Measurements from ENCODE around the gene KCNIP4. TPM values are rescaled to one million over a fixed set of nuclear protein-coding genes. Genes with fewer than 3 reads are reported as not detected.

KCNIP4 gene
- total RNA-seq, 2 donors from 2014 or later, result 1.2 TPM; not detected in 1

DNA sequence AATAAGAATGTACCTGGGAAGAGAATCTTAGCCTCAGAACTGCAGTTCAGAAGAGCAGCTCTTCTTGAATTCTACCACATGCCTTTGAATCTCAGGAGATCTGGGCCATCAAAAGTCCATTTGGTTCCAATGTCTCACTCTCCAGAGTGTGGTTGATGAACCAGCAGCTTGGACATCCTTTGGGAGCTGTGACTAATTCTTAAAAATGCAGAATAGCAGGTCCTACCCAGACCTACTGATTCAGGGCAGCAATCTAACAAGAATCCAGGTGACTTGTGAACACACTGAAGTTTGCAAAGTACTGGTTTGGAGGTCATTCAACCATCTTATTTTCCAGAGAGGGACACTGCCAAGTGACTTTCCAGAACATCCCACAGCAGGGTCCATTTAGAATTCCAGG, 1003.6 kb downstream of the KCNIP4 start:
- no peak for TF ChIP-seq POLR2AphosphoS5 (IDR thresholded peaks at IDR 0.05)
- TF ChIP-seq POLR2A (IDR thresholded peaks at IDR 0.05), result no peak
- TF ChIP-seq, protein P1, sequence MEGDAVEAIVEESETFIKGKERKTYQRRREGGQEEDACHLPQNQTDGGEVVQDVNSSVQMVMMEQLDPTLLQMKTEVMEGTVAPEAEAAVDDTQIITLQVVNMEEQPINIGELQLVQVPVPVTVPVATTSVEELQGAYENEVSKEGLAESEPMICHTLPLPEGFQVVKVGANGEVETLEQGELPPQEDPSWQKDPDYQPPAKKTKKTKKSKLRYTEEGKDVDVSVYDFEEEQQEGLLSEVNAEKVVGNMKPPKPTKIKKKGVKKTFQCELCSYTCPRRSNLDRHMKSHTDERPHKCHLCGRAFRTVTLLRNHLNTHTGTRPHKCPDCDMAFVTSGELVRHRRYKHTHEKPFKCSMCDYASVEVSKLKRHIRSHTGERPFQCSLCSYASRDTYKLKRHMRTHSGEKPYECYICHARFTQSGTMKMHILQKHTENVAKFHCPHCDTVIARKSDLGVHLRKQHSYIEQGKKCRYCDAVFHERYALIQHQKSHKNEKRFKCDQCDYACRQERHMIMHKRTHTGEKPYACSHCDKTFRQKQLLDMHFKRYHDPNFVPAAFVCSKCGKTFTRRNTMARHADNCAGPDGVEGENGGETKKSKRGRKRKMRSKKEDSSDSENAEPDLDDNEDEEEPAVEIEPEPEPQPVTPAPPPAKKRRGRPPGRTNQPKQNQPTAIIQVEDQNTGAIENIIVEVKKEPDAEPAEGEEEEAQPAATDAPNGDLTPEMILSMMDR (IDR thresholded peaks at IDR 0.05), result no peak
- intact Hi-C loops (cut with DNase I), result no loop called here
- no peaks in the 10 kb centered on the region for H3K36me3 ChIP-seq
- no peak overlapping the region for H3K27ac ChIP-seq
- no peaks in the 10 kb centered on the region for H3K27me3 ChIP-seq (replicated peaks; ENCODE audit: insufficient read depth)
- DNase-seq (ENCODE audit: low spot score), result no peak
- H3K4me1 ChIP-seq (replicated peaks), result no peaks in the 10 kb centered on the region
- H3K9me3 ChIP-seq, result no peaks in the 10 kb centered on the region
- no peak overlapping the region for H3K4me3 ChIP-seq

DNA sequence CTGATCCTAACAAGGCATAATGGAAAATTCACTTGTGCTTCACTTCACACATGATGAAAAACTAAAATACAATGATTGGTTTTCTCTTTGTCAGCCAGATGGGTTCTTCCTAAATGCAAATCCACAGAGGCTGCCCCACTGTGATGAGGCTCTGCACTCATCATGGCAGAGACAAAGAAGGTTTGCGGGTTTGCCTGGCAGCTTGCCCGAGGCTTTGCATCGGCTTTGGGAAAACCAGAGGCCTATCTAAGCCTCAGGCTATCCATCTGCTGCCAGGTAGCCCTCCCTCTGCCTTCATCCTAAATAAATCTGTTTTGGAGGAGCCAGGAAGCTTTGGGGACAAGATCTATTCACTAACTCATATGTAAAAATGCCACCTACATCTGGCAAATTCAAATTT, 1004.1 kb downstream of the KCNIP4 start:
- 75% methylated on average over 3 of the region's 3 CpGs for WGBS
- Histone ChIP-seq H3K27me3 (replicated peaks; ENCODE audit: insufficient read depth) (no peaks in the 10 kb centered on the region), H3K27ac (no peak overlapping the region), H3K4me3 (no peak overlapping the region), H3K36me3 (no peaks in the 10 kb centered on the region), H3K4me1 (replicated peaks) (no peaks in the 10 kb centered on the region), H3K9me3 (no peaks in the 10 kb centered on the region)
- TF ChIP-seq, protein P1 (IDR thresholded peaks at IDR 0.05), result no peak
- no peak for TF ChIP-seq POLR2A (IDR thresholded peaks at IDR 0.05)
- no peak for TF ChIP-seq POLR2AphosphoS5 (IDR thresholded peaks at IDR 0.05)
- intact Hi-C loops (cut with DNase I), result no loop called here
- DNase-seq (ENCODE audit: low spot score), result no peak

DNA sequence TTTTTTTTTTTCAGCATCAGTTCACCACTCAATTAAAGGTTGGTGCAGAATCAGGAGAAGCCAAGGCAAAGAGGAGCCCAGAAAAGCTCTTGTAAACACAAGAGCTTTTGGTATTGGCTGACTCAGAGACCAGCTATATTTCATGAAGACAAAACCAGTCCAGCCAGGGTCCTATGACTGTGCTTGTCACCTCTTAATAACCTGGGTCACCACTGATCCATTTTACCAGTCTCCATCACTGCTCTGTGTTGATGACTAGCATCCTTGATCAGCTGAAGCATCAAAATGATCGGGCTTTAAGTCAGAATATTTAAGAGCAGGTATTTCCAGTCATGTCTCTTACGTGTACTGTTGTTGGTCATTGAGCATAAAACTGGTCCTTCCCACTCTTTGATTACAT, 1010.4 kb downstream of the KCNIP4 start:
- Histone ChIP-seq H3K4me1 (replicated peaks) (no peaks in the 10 kb centered on the region), H3K9me3 (no peaks in the 10 kb centered on the region), H3K27me3 (replicated peaks; ENCODE audit: insufficient read depth) (no peaks in the 10 kb centered on the region), H3K4me3 (no peak overlapping the region), H3K36me3 (no peaks in the 10 kb centered on the region), H3K27ac (no peak overlapping the region)
- no peak for DNase-seq (ENCODE audit: low spot score)
- 73% methylated on average over 2 of the region's 2 CpGs for WGBS
- TF ChIP-seq, protein P1 (IDR thresholded peaks at IDR 0.05), result no peak
- TF ChIP-seq POLR2A (IDR thresholded peaks at IDR 0.05), result no peak
- no peak for TF ChIP-seq POLR2AphosphoS5 (IDR thresholded peaks at IDR 0.05)
- intact Hi-C loops (cut with DNase I), result no loop called here

DNA sequence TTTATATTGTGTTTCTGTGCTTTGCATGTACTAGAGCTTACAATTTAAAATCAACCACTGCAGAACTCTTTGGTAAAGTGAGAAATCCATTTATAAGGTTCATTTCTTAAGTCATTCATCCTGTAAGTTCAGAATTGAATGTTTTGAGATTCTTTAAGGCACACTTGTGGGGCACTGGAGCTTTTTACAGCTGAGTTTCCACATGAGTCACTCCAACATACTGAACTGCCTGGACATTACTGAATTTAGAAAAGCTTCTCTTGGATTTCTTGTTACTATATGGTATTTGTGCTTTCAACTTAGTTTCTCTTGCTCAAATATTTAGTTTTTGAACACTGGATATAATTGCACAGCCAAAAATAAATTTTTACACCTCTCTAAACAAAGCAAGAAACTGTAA, 1022.0 kb downstream of the KCNIP4 start:
- H3K4me1 ChIP-seq (replicated peaks), result no peaks in the 10 kb centered on the region
- no peaks in the 10 kb centered on the region for H3K9me3 ChIP-seq
- DNase-seq (ENCODE audit: low spot score), result no peak
- TF ChIP-seq POLR2AphosphoS5 (IDR thresholded peaks at IDR 0.05) (no peak), POLR2A (IDR thresholded peaks at IDR 0.05) (no peak)
- TF ChIP-seq, protein P1 (IDR thresholded peaks at IDR 0.05), result no peak
- no peaks in the 10 kb centered on the region for H3K27me3 ChIP-seq (replicated peaks; ENCODE audit: insufficient read depth)
- no peak overlapping the region for H3K27ac ChIP-seq
- intact Hi-C loops (cut with DNase I), result no loop called here
- H3K4me3 ChIP-seq, result no peak overlapping the region
- no peaks in the 10 kb centered on the region for H3K36me3 ChIP-seq

DNA sequence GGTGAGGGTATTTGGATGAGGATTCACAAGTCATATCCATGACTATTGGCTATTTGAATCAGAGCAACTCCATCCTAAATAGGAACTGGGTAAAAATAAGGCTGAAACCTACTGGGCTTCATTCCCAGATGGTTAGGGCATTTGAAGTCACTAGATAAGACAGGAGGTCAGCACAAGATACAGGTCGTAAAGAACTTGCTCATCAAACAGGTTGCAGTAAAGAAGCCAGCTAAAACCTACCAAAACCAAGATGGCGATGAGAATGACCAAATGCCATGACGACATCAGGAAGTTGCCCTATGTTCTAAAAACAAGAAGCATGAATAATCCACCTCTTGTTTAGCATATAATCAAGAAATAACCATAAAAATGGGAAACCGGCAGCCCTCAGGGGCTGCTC, 1023.4 kb downstream of the KCNIP4 start:
- no peak overlapping the region for H3K27ac ChIP-seq
- no peaks in the 10 kb centered on the region for H3K4me1 ChIP-seq (replicated peaks)
- no peaks in the 10 kb centered on the region for H3K36me3 ChIP-seq
- no peak for TF ChIP-seq POLR2A (IDR thresholded peaks at IDR 0.05)
- TF ChIP-seq, protein P1 (IDR thresholded peaks at IDR 0.05), result no peak
- no peak for TF ChIP-seq POLR2AphosphoS5 (IDR thresholded peaks at IDR 0.05)
- WGBS, result 87% methylated on average over 4 of the region's 4 CpGs
- H3K9me3 ChIP-seq, result no peaks in the 10 kb centered on the region
- no peak for DNase-seq (ENCODE audit: low spot score)
- intact Hi-C loops (cut with DNase I), result no loop called here
- H3K27me3 ChIP-seq (replicated peaks; ENCODE audit: insufficient read depth), result no peaks in the 10 kb centered on the region
- H3K4me3 ChIP-seq, result no peak overlapping the region
